IPS DF 6.9 (cell line): Measurements from ENCODE around the gene PTPN14.

Source experiments
- DNase-seq: peaks from one replicate; pipeline ENCODE4 v3.0.0-alpha.2; 2013; ENCODE audit warnings: low read depth, low spot score
- H3K27ac ChIP-seq: one replicate; pipeline ENCODE4 v1.5.1; 2013; ENCODE audit warnings: low read length, control low read depth
- H3K27me3 ChIP-seq: 2 replicates; pipeline ENCODE4 v1.6.1; 2013; ENCODE audit warnings: mild to moderate bottlenecking, low read length; ENCODE audit not compliant: control insufficient read depth, insufficient read depth
- H3K36me3 ChIP-seq: 2 replicates; pipeline ENCODE4 v1.6.1; 2013; ENCODE audit warnings: low read length; ENCODE audit not compliant: control insufficient read depth, insufficient read depth
- H3K4me1 ChIP-seq: 2 replicates; pipeline ENCODE4 v1.6.1; 2013; ENCODE audit warnings: low read length; ENCODE audit not compliant: control insufficient read depth, insufficient read depth
- H3K4me3 ChIP-seq: 2 replicates; pipeline ENCODE4 v1.5.1; 2013; ENCODE audit warnings: mild to moderate bottlenecking, low read length
- H3K9me3 ChIP-seq: 2 replicates; pipeline ENCODE4 v1.6.1; 2013; ENCODE audit warnings: low read length, inconsistent platforms; ENCODE audit not compliant: control insufficient read depth, insufficient read depth
- WGBS: extraction: QIAGEN DNeasy Blood & Tissue Kit; methylation state at CpG from one replicate; pipeline ENCODE4 v1.1.7; 2013; ENCODE audit warnings: mixed read lengths, missing lambda C conversion rate; ENCODE audit not compliant: insufficient read length, insufficient coverage; 5-methylcytosine and 5-hydroxymethylcytosine counted together

Gene PTPN14

DNA sequence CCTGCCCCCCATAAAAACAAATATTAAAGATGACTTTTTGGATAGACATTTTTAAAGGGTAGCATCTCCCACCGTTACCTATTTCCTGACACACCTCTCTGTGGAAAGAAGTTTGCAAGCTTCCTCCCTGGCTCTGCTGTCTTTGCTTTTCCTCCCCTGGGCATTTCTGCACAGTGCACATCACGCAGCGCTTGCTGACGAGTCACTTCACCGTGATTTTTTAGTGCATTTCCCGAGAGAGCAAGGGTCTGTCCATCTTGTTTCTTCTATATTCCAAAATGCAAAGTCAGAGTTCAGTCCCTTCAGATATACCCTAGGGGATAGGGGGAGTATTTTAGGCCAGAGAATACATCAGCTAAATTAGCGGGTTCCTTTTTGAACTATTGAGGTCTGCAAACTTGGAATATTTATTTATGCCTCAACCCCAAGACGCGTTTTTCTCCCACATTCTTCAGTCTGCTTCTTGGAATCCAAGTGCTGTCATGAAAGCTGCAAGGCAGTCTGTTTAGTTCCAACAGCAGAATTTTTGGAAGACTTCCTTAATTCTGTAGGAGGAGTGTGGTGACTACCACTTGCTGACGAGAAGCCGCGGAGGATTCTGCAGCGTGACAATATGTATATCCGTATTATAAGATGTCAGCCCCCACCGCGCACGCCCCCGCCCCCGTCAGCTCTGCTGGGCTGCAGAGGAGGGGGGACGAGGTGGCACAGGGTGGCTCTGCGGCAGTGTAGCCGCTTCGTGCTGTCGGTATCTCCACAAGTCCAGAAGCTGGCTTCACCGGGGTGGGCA is 248.1 kb downstream of the PTPN14 start:
- Histone ChIP-seq H3K27me3 (no peaks in the 10 kb centered on the region; the same call in 1 of the 2 replicates), H3K4me3 (no peak overlapping the region), H3K27ac (no peak overlapping the region), H3K36me3 (no peaks in the 10 kb centered on the region), H3K4me1 (no peaks in the 10 kb centered on the region), H3K9me3 (no peaks in the 10 kb centered on the region)
- WGBS: no CpG with 5 or more reads among the region's 25 CpGs
- DNase-seq: no peak

GRCh38 chr1:214301526-214301925 is 249.9 kb downstream of the PTPN14 start:
- DNase-seq: no peak
- no peaks in the 10 kb centered on the region for H3K9me3 ChIP-seq
- H3K27me3 ChIP-seq: peaks cover 7% of the 10 kb centered on the region; the same call in 1 of the 2 replicates
- H3K27ac ChIP-seq: no peak overlapping the region
- no peaks in the 10 kb centered on the region for H3K36me3 ChIP-seq
- no peaks in the 10 kb centered on the region; the same call in 1 of the 2 replicates for H3K4me1 ChIP-seq
- no peak overlapping the region for H3K4me3 ChIP-seq

- Histone ChIP-seq H3K4me3 (no peak overlapping the region), H3K27ac (no peak overlapping the region), H3K36me3 (no peaks in the 10 kb centered on the region), H3K9me3 (no peaks in the 10 kb centered on the region), H3K27me3 (peaks cover 18% of the 10 kb centered on the region), H3K4me1 (no peaks in the 10 kb centered on the region; the same call in 1 of the 2 replicates)
- no CpG with 5 or more reads among the region's 9 CpGs for whole genome bisulfite sequencing
- no peak for DNase-seq
These were observed 251.1 kb downstream of the PTPN14 start for GRCh38 chr1:214300149-214300780.
